Measurements from ENCODE around the gene KIF3C. TPM values are rescaled to one million over a fixed set of nuclear protein-coding genes. Genes with fewer than 3 reads are reported as not detected.

The KIF3C gene
- total RNA-seq, 1 donor = 1.7 TPM

- Histone ChIP-seq H3K4me1 (ENCODE audit: insufficient read depth, low read length) (no peaks in the 10 kb centered on the region), H3K27me3 (ENCODE audit: insufficient read depth, low read length) (no peaks in the 10 kb centered on the region), H3K9me3 (ENCODE audit: low read depth, low read length) (no peaks in the 10 kb centered on the region), H3K4me3 (ENCODE audit: low read length) (no peak overlapping the region)
Measured at GRCh38 chr2:25895018-25895417, 87.3 kb downstream of the KIF3C start.

GRCh38 chr2:25894135-25894830 lies 88.0 kb downstream of the KIF3C start:
- no peaks in the 10 kb centered on the region for H3K4me1 ChIP-seq (ENCODE audit: insufficient read depth, low read length)
- H3K4me3 ChIP-seq (ENCODE audit: low read length) = no peak overlapping the region
- no peaks in the 10 kb centered on the region for H3K27me3 ChIP-seq (ENCODE audit: insufficient read depth, low read length)
- no peaks in the 10 kb centered on the region for H3K9me3 ChIP-seq (ENCODE audit: low read depth, low read length)

GRCh38 chr2:25891672-25892071 lies 90.6 kb downstream of the KIF3C start:
- no peaks in the 10 kb centered on the region for H3K4me1 ChIP-seq (ENCODE audit: insufficient read depth, low read length)
- no peaks in the 10 kb centered on the region for H3K9me3 ChIP-seq (ENCODE audit: low read depth, low read length)
- H3K4me3 ChIP-seq (ENCODE audit: low read length) = no peak overlapping the region

GRCh38 chr2:25887624-25888242 lies 94.6 kb downstream of the KIF3C start:
- Histone ChIP-seq H3K4me3 (ENCODE audit: low read length) (no peak overlapping the region), H3K9me3 (ENCODE audit: low read depth, low read length) (no peaks in the 10 kb centered on the region), H3K4me1 (ENCODE audit: insufficient read depth, low read length) (no peaks in the 10 kb centered on the region), H3K27me3 (ENCODE audit: insufficient read depth, low read length) (no peaks in the 10 kb centered on the region)

More at GRCh38 chr2:25891672-25892071, 90.6 kb downstream of the KIF3C start:
- H3K27me3 ChIP-seq (ENCODE audit: insufficient read depth, low read length) = no peaks in the 10 kb centered on the region

- Histone ChIP-seq H3K4me1 (ENCODE audit: insufficient read depth, low read length) (no peaks in the 10 kb centered on the region), H3K9me3 (ENCODE audit: low read depth, low read length) (no peaks in the 10 kb centered on the region), H3K27me3 (ENCODE audit: insufficient read depth, low read length) (peaks cover 3% of the 10 kb centered on the region), H3K4me3 (ENCODE audit: low read length) (no peak overlapping the region)
Measured at GRCh38 chr2:25885933-25886332, 96.4 kb downstream of the KIF3C start.

- peaks cover 10% of the 10 kb centered on the region for H3K4me1 ChIP-seq (ENCODE audit: insufficient read depth, low read length)
- no peak overlapping the region for H3K4me3 ChIP-seq (ENCODE audit: low read length)
- H3K27me3 ChIP-seq (ENCODE audit: insufficient read depth, low read length) = peaks cover 3% of the 10 kb centered on the region
- no peaks in the 10 kb centered on the region for H3K9me3 ChIP-seq (ENCODE audit: low read depth, low read length)
Measured at GRCh38 chr2:25881764-25882163, 100.5 kb downstream of the KIF3C start.

- peak overlapping the region; percentile 94 for H3K4me3 ChIP-seq (ENCODE audit: low read length)
- H3K9me3 ChIP-seq (ENCODE audit: low read depth, low read length) = no peaks in the 10 kb centered on the region
- peaks cover 3% of the 10 kb centered on the region for H3K27me3 ChIP-seq (ENCODE audit: insufficient read depth, low read length)
- peaks cover 17% of the 10 kb centered on the region for H3K4me1 ChIP-seq (ENCODE audit: insufficient read depth, low read length)
Measured at GRCh38 chr2:25879133-25879730, 103.1 kb downstream of the KIF3C start.

GRCh38 chr2:25878361-25879132 lies 103.8 kb downstream of the KIF3C start, which contains the start of gene ASXL2:
Gene ASXL2 (minus strand): TSS chr2:25878487. CDS start chr2:25878222, 265 bp downstream.
- no peaks in the 10 kb centered on the region for H3K9me3 ChIP-seq (ENCODE audit: low read depth, low read length)
- peak within 1 kb of the TSS; percentile 94 for H3K4me3 ChIP-seq (ENCODE audit: low read length)
- H3K4me1 ChIP-seq (ENCODE audit: insufficient read depth, low read length) = peaks cover 17% of the 10 kb centered on the region
- peaks cover 3% of the 10 kb centered on the region for H3K27me3 ChIP-seq (ENCODE audit: insufficient read depth, low read length)

GRCh38 chr2:25877431-25878360 lies 104.6 kb downstream of the KIF3C start:
- Histone ChIP-seq H3K4me1 (ENCODE audit: insufficient read depth, low read length) (peaks cover 17% of the 10 kb centered on the region), H3K27me3 (ENCODE audit: insufficient read depth, low read length) (peaks cover 3% of the 10 kb centered on the region), H3K4me3 (ENCODE audit: low read length) (peak overlapping the region; percentile 94), H3K9me3 (ENCODE audit: low read depth, low read length) (no peaks in the 10 kb centered on the region)

Other genes starting within 250 kb of the KIF3C start
- gene ASXL2, start 104.0 kb downstream of the KIF3C start, total RNA-seq = 4.4 TPM
- gene RAB10, start 51.6 kb upstream of the KIF3C start, total RNA-seq = 24.5 TPM
- 1.0 TPM for gene GAREM2, start 190.6 kb upstream of the KIF3C start, total RNA-seq

Measured in mononuclear cell (primary cell).